ENCODE data around the gene MAGED1. TPM values are rescaled to one million over a fixed set of nuclear protein-coding genes. Genes with fewer than 3 reads are reported as not detected.

MAGED1 gene
- 10 to 100 TPM; 34.2 to 54.8 (median 43.5) TPM for total RNA-seq

GRCh38 chrX:51892921-51893745 lies at the start of gene MAGED1:
Gene MAGED1 (plus strand): TSS chrX:51893623. CDS start chrX:51894305, 682 bp downstream.
- ATAC-seq = peak; percentile 88
- Histone ChIP-seq H3K4me3 (peak within 1 kb of the TSS; percentile 60 to 62), H3K27ac (peak within 1 kb of the TSS; percentile 72 to 87 (median 84)), H3K9me3 (no peaks in the 10 kb centered on the region), H3K27me3 (no peaks in the 10 kb centered on the region), H3K36me3 (peaks cover 0 to 12% of the 10 kb centered on the region in 2 donors), H3K4me1 (peaks cover 0 to 23% (median 5%) of the 10 kb centered on the region in 3 donors)
- no peak for TF ChIP-seq CTCF (IDR thresholded peaks at IDR 0.05)
- no peak for TF ChIP-seq EP300 (IDR thresholded peaks at IDR 0.05)
- TF ChIP-seq POLR2A (IDR thresholded peaks at IDR 0.05) = peak in 1 of 2 donors; percentile 45
- peak; percentile 80 for TF ChIP-seq POLR2AphosphoS5 (IDR thresholded peaks at IDR 0.05)
- WGBS, 2 donors (ENCODE audit: low coverage in 1 of 2) = 0 to 25% methylated on average over 1 to 26 of the region's 35 CpGs

- TF ChIP-seq CTCF (IDR thresholded peaks at IDR 0.05) (no peak), POLR2A (IDR thresholded peaks at IDR 0.05) (no peak), POLR2AphosphoS5 (IDR thresholded peaks at IDR 0.05) (no peak), EP300 (IDR thresholded peaks at IDR 0.05) (no peak)
- ATAC-seq = no peak
- Histone ChIP-seq H3K27me3 (no peaks in the 10 kb centered on the region), H3K4me1 (no peaks in the 10 kb centered on the region), H3K27ac (no peak overlapping the region), H3K9me3 (no peaks in the 10 kb centered on the region), H3K36me3 (no peaks in the 10 kb centered on the region), H3K4me3 (no peak overlapping the region)
- WGBS, 2 donors (ENCODE audit: low coverage in 1 of 2) = 61 to 62% methylated on average over 3 of the region's 3 CpGs
Measured at GRCh38 chrX:51847463-51847862, 46.0 kb upstream of the MAGED1 start.

- no peak for ATAC-seq
- no peaks in the 10 kb centered on the region for H3K4me1 ChIP-seq
- no peaks in the 10 kb centered on the region for H3K36me3 ChIP-seq
- no peaks in the 10 kb centered on the region for H3K9me3 ChIP-seq
- H3K27me3 ChIP-seq = no peaks in the 10 kb centered on the region
- 80 to 94% methylated on average over 3 of the region's 3 CpGs for WGBS, 2 donors (ENCODE audit: low coverage in 1 of 2)
- H3K27ac ChIP-seq = no peak overlapping the region
- H3K4me3 ChIP-seq = no peak overlapping the region
- TF ChIP-seq POLR2AphosphoS5 (IDR thresholded peaks at IDR 0.05) (no peak), CTCF (IDR thresholded peaks at IDR 0.05) (no peak), EP300 (IDR thresholded peaks at IDR 0.05) (no peak), POLR2A (IDR thresholded peaks at IDR 0.05) (no peak)
Measured at GRCh38 chrX:51851507-51852085, 41.8 kb upstream of the MAGED1 start.

- H3K9me3 ChIP-seq = no peaks in the 10 kb centered on the region
- H3K27me3 ChIP-seq = no peaks in the 10 kb centered on the region
- no peaks in the 10 kb centered on the region for H3K36me3 ChIP-seq
- no peak for ATAC-seq
- H3K4me3 ChIP-seq = no peak overlapping the region
- TF ChIP-seq EP300 (IDR thresholded peaks at IDR 0.05) (no peak), POLR2A (IDR thresholded peaks at IDR 0.05) (no peak), CTCF (IDR thresholded peaks at IDR 0.05) (no peak), POLR2AphosphoS5 (IDR thresholded peaks at IDR 0.05) (no peak)
- H3K27ac ChIP-seq = no peak overlapping the region
- WGBS, 2 donors (ENCODE audit: low coverage in 1 of 2) = 63 to 67% methylated on average over 1 of the region's 1 CpG
- H3K4me1 ChIP-seq = no peaks in the 10 kb centered on the region
Measured at GRCh38 chrX:51852096-51852495, 41.3 kb upstream of the MAGED1 start.

Measured in gastroesophageal sphincter (tissue), 4 donors.